Uterus (tissue), 2 donors: ENCODE measurements around the gene ALPP.

ENCODE experiments used
- POLR2A ChIP-seq, 2 donors: fragments of 450-650 bp; IDR thresholded peaks; one replicate each; pipeline ENCODE4 v1.6.1; 2016; ENCODE audit warnings: antibody characterized with exemption in 2 of 2, mild to moderate bottlenecking in 1 of 2, moderate library complexity in 1 of 2
- TF ChIP-seq, protein P1 (sequence below), 4 experiments: fragments of 200-600 bp in 2 of 4; fragments of 450-650 bp in 2 of 4; sonication (generic) in 2 of 4; IDR thresholded peaks; one replicate each; pipeline ENCODE4 v1.5.1; 2016 to 2019; ENCODE audit warnings: antibody characterized with exemption in 4 of 4, mild to moderate bottlenecking in 2 of 4, moderate library complexity in 1 of 4

DNA sequence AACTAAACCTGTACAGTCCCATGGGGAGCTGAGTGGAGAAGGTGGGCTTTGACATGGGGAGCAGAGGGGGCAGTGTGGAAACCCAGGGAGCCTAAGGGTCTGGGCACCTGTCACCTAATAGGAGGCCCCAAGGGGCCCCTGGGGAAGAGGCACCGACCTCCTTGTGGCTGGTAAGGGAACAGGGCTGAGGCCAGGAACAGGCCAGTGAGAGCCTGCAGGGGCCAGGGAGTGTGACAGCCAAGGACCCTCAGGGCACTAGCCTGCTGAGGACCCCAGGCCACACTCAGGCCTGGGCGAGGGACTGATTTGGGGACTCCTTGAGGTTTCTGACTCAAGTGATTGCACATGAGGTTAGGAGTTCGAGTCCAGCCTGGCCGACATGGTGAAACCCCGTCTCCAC is 24.5 kb upstream of the ALPP start:
- TF ChIP-seq, protein P1, sequence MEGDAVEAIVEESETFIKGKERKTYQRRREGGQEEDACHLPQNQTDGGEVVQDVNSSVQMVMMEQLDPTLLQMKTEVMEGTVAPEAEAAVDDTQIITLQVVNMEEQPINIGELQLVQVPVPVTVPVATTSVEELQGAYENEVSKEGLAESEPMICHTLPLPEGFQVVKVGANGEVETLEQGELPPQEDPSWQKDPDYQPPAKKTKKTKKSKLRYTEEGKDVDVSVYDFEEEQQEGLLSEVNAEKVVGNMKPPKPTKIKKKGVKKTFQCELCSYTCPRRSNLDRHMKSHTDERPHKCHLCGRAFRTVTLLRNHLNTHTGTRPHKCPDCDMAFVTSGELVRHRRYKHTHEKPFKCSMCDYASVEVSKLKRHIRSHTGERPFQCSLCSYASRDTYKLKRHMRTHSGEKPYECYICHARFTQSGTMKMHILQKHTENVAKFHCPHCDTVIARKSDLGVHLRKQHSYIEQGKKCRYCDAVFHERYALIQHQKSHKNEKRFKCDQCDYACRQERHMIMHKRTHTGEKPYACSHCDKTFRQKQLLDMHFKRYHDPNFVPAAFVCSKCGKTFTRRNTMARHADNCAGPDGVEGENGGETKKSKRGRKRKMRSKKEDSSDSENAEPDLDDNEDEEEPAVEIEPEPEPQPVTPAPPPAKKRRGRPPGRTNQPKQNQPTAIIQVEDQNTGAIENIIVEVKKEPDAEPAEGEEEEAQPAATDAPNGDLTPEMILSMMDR (IDR thresholded peaks at IDR 0.05), result no peak
- no peak for TF ChIP-seq POLR2A (IDR thresholded peaks at IDR 0.05)
